ENCODE measurements around the gene LRMDA. TPM values are rescaled to one million over a fixed set of nuclear protein-coding genes. Genes with fewer than 3 reads are reported as not detected.

LRMDA gene
- total RNA-seq, 1 experiment from 2014 or later: 4.8 TPM

- DNase-seq (ENCODE audit: low read depth, low spot score) (no peak), ATAC-seq (no peak)
- POLR2A ChIA-PET: no interaction called here
- intact Hi-C loops (cut with micrococcal nuclease): no loop called here
- H3K4me3 ChIP-seq (replicated peaks in 1 of 2; ENCODE audit: low read depth in 1 of 2, low read length in 2 of 2): no peak overlapping the region
- TF ChIP-seq ELF1 (IDR thresholded peaks at IDR 0.05; ENCODE audit: borderline replicate concordance, low read depth) (no peak), YY1 (IDR thresholded peaks at IDR 0.05; ENCODE audit: extremely low read depth, insufficient replicate concordance, low read depth, low read length) (no peak), POLR2A (IDR thresholded peaks at IDR 0.05; ENCODE audit: borderline replicate concordance, extremely low read depth, insufficient read depth, insufficient read length) (no peak), MAX (IDR thresholded peaks at IDR 0.05) (no peak), TCF7L2 (IDR thresholded peaks at IDR 0.05; ENCODE audit: borderline replicate concordance, extremely low read depth, insufficient read depth, insufficient read length) (no peak), ZBTB33 (IDR thresholded peaks at IDR 0.05; ENCODE audit: extremely low read depth, insufficient replicate concordance, low read length) (no peak), ZNF274 (IDR thresholded peaks at IDR 0.05; ENCODE audit: low read depth, low read length) (no peak), ATF3 (IDR thresholded peaks at IDR 0.05) (no peak), JUND (IDR thresholded peaks at IDR 0.05) (no peak), SP1 (IDR thresholded peaks at IDR 0.05; ENCODE audit: low read depth) (no peak), CBX3 (IDR thresholded peaks at IDR 0.05; ENCODE audit: low read depth) (no peak)
- CTCF ChIA-PET: no interaction called here
- H3K4me2 ChIP-seq (ENCODE audit: low read length): no peak overlapping the region
- RAD21 ChIA-PET (ENCODE audit: low non-redundant PET in 1 of 2, low total read pairs in 2 of 2, uncharacterized antibody in 2 of 2, unreplicated experiment in 2 of 2): no interaction called here
- no peak overlapping the region for H3K27ac ChIP-seq (ENCODE audit: low read depth, low read length)
- H4K20me1 ChIP-seq (ENCODE audit: insufficient read depth): no peaks in the 10 kb centered on the region
- H3K9me3 ChIP-seq (ENCODE audit: control insufficient read depth in 1 of 2, insufficient read depth in 1 of 2, low read depth in 1 of 2, low read length in 2 of 2): no peaks in the 10 kb centered on the region
- no peak overlapping the region for H2AFZ ChIP-seq (ENCODE audit: low read depth, low read length, poor library complexity, severe bottlenecking)
- H3K4me1 ChIP-seq (ENCODE audit: control insufficient read depth in 1 of 2, insufficient read depth in 2 of 2, low read length in 2 of 2): no peaks in the 10 kb centered on the region; a peak in 1 of 4 replicates
- BruUV-seq (replicated peaks): no TSS peak
- no peaks in the 10 kb centered on the region for H3K9me2 ChIP-seq (ENCODE audit: insufficient read depth)
- no peak overlapping the region for H3K9ac ChIP-seq (ENCODE audit: low read length)
- no peaks in the 10 kb centered on the region for H3K36me3 ChIP-seq (ENCODE audit: control insufficient read depth in 1 of 2, insufficient read depth in 2 of 2, low read length in 2 of 2)
- no peaks in the 10 kb centered on the region for H3K79me2 ChIP-seq (ENCODE audit: insufficient read depth, low read length)
- H3K27me3 ChIP-seq (ENCODE audit: insufficient read depth, low read length): peaks cover 3% of the 10 kb centered on the region; the same call in 1 of the 2 replicates
Observed at GRCh38 chr10:75547391-75548298, 116.2 kb downstream of the LRMDA start.

Data from HCT116 (cell line).